Measurements from ENCODE around the gene ZNF688.

- TF ChIP-seq TBL1XR1 (IDR thresholded peaks at IDR 0.05; ENCODE audit: borderline replicate concordance, low read length, partially characterized antibody) = no peak
- TF ChIP-seq, protein P1, sequence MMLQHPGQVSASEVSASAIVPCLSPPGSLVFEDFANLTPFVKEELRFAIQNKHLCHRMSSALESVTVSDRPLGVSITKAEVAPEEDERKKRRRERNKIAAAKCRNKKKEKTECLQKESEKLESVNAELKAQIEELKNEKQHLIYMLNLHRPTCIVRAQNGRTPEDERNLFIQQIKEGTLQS (CRISPR knock-in tag; IDR thresholded peaks at IDR 0.05) = no peak
- no peak for TF ChIP-seq SRF (IDR thresholded peaks at IDR 0.05; ENCODE audit: low read depth, low read length)
- TF ChIP-seq EP300 (IDR thresholded peaks at IDR 0.05; ENCODE audit: low read depth in 2 of 2, low read length in 2 of 2) = no peak
- TF ChIP-seq EP300 (CRISPR knock-in tag; IDR thresholded peaks at IDR 0.05; ENCODE audit: borderline replicate concordance) = no peak
- TF ChIP-seq ZKSCAN1 (IDR thresholded peaks at IDR 0.05; ENCODE audit: low read length) = no peak
- TF ChIP-seq ZNF253 (CRISPR knock-in tag; IDR thresholded peaks at IDR 0.05; ENCODE audit: borderline replicate concordance) = no peak
- TF ChIP-seq, protein P2, sequence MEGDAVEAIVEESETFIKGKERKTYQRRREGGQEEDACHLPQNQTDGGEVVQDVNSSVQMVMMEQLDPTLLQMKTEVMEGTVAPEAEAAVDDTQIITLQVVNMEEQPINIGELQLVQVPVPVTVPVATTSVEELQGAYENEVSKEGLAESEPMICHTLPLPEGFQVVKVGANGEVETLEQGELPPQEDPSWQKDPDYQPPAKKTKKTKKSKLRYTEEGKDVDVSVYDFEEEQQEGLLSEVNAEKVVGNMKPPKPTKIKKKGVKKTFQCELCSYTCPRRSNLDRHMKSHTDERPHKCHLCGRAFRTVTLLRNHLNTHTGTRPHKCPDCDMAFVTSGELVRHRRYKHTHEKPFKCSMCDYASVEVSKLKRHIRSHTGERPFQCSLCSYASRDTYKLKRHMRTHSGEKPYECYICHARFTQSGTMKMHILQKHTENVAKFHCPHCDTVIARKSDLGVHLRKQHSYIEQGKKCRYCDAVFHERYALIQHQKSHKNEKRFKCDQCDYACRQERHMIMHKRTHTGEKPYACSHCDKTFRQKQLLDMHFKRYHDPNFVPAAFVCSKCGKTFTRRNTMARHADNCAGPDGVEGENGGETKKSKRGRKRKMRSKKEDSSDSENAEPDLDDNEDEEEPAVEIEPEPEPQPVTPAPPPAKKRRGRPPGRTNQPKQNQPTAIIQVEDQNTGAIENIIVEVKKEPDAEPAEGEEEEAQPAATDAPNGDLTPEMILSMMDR (CRISPR knock-in tag; IDR thresholded peaks at IDR 0.05) = no peak
- TF ChIP-seq, protein P3, sequence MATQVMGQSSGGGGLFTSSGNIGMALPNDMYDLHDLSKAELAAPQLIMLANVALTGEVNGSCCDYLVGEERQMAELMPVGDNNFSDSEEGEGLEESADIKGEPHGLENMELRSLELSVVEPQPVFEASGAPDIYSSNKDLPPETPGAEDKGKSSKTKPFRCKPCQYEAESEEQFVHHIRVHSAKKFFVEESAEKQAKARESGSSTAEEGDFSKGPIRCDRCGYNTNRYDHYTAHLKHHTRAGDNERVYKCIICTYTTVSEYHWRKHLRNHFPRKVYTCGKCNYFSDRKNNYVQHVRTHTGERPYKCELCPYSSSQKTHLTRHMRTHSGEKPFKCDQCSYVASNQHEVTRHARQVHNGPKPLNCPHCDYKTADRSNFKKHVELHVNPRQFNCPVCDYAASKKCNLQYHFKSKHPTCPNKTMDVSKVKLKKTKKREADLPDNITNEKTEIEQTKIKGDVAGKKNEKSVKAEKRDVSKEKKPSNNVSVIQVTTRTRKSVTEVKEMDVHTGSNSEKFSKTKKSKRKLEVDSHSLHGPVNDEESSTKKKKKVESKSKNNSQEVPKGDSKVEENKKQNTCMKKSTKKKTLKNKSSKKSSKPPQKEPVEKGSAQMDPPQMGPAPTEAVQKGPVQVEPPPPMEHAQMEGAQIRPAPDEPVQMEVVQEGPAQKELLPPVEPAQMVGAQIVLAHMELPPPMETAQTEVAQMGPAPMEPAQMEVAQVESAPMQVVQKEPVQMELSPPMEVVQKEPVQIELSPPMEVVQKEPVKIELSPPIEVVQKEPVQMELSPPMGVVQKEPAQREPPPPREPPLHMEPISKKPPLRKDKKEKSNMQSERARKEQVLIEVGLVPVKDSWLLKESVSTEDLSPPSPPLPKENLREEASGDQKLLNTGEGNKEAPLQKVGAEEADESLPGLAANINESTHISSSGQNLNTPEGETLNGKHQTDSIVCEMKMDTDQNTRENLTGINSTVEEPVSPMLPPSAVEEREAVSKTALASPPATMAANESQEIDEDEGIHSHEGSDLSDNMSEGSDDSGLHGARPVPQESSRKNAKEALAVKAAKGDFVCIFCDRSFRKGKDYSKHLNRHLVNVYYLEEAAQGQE (IDR thresholded peaks at IDR 0.05; ENCODE audit: borderline replicate concordance in 1 of 2, low read depth in 1 of 2, low read length in 2 of 2) = no peak
- no peak for TF ChIP-seq POLR2AphosphoS5 (IDR thresholded peaks at IDR 0.05; ENCODE audit: low read depth, low read length)
- no peak for TF ChIP-seq HMG20B (CRISPR knock-in tag; conservative IDR thresholded peaks at IDR 0.05)
- no peak for TF ChIP-seq SIN3A (IDR thresholded peaks at IDR 0.05; ENCODE audit: borderline replicate concordance, low read depth, low read length)
These were observed 3.2 kb upstream of the ZNF688 start for GRCh38 chr16:30574678-30575077.

Measured in HepG2 (cell line).